Sciatic nerve (tissue), 2 donors: ENCODE measurements around the gene ZFP1. TPM values are rescaled to one million over a fixed set of nuclear protein-coding genes. Genes with fewer than 3 reads are reported as not detected.
A peak's percentile ranks its signal among the peaks of the same experiment; 100 is the strongest.
"Not testable (repeated sequence)": the region's sequence is repeated elsewhere in the genome, so short reads cannot be mapped to it uniquely, and the experiment has no call there.

Experiments used
- ATAC-seq: fragments of 200-7000 bp; cut with Tn5 transposase; one replicate; pipeline ENCODE4 v1.9.1; 2020; ENCODE audit warnings: mild to moderate bottlenecking, moderate library complexity
- DNase-seq: peaks from one replicate; pipeline ENCODE4 v3.0.0-alpha.2; 2020; ENCODE audit warnings: low spot score
- intact Hi-C: fragments of 100-400 bp; cut with DNase I; formaldehyde crosslinking; loops from one replicate; pipeline ENCODE4 v1.14.2; 2022
- total RNA-seq: library from RNA; stranded (reverse); fragmentation: NEBNext Ultra II Directional; extraction: Animal tissue kit (Norgen Biotek cat#: 25700); gene quantifications from one replicate; pipeline ENCODE4 v1.2.1, GENCODE V29; 2021
- donor health status: DM: no; HTN: no; CAD: no.
- donor health status: DM: no; HTN: no; CAD: no.

The ZFP1 gene
- total RNA-seq, 1 donor from 2014 or later = 19.0 TPM

DNA sequence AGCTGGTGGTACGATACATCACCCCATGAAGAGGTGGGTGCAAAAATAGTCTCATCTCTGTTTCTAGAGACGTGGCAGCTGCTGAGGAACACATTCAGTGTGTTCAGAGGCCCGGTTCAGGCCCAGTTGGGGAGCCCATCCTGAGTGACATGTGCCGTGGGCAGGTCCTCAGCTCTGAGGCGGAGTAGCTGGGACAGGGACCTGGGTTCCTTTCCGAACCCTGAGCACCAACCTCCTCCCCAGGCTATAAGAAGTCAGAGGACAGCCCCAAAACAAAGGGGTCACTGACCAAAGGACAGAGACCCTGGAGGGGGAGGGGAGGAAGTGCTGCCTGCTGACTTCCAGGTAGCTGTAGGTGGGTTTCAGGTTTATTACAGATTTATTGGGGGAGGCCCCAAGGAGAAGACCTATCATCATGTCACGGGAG lies 36.8 kb upstream of the ZFP1 start:
- no peak for DNase-seq
- peak; percentile 5 for ATAC-seq
- intact Hi-C loops = loop anchor here (2.0 kb wide), 1 partner anchor 113 kb away; the partner anchor contains the start of gene ZNRF1

DNA sequence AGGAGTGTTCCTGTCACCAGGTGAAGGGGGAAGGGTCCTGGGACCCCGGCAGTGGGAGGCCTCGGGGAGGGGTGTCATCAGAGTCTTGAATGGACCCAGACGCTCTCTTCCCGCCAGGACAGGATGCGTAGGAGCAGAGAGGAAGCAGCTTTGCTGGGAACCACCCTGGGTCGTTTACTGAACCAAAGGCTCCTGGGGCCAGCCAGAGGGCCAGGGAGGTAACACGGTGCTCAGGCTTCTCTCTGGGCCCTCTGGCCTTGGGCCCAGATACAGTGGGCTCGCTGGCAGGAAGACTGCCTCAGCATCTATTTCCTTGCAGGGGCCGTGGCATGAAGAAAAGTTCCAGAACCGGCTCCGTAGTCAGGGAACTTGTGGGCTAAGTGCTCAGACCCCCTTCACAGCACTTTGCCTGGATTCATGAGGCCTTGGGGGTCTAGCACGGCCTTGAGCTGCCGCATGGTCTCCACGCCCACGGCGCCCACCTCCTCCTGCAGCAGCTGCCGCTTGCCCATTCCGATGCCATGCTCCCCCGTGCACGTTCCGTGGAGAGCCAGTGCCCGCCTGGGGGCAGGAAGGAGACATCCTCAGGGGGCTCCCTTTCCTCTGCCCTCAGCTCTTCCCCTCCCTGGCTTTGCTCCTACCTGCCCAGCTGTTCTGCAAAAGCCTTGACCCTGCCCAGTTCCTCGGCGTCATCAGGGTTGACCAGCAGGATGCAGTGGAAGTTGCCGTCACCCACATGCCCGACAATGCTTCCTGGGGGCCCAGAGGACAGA lies 36.2 kb upstream of the ZFP1 start:
- DNase-seq (no peak), ATAC-seq (no peak)
- intact Hi-C loops = loop anchor here (2.0 kb wide), 1 partner anchor 113 kb away; the partner anchor contains the start of gene ZNRF1

DNA sequence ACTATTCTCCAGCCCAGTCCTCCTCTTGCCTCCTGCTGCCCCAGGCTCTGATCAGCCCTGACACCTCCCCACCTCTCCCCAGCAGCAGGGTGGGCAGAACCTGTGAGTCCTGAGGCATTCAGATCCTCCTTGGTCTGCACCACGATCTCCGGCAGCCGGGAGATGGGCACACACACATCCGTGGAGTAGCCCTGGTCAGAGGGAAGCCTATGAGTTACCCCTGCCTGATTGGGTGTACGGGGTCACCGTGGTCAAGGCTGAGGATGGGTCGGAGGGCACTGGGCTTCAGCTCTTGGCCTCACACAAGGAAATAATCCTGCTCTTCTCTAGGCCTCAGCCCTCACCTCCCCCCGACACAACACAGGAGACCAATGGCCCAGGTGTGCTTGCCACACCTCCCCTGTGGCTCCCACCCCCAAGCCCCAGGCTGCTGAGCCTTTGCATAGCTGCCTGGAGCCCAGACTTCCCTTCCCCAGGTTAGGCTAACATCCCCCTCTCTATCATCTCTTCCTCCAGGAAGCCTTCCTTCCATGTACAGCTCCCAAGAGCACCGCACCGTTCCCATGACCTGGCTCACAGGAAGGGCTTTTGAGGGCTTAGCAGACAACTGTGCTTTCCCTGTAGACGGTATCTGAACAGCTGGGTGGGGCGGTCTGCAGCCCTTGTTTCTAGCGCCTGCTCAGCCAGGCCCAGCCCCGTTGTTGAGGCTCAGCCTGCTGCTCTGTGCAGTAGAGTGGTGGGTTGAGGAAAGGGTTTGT lies 35.4 kb upstream of the ZFP1 start:
- ATAC-seq (no peak), DNase-seq (no peak)
- intact Hi-C loops = no loop called here

DNA sequence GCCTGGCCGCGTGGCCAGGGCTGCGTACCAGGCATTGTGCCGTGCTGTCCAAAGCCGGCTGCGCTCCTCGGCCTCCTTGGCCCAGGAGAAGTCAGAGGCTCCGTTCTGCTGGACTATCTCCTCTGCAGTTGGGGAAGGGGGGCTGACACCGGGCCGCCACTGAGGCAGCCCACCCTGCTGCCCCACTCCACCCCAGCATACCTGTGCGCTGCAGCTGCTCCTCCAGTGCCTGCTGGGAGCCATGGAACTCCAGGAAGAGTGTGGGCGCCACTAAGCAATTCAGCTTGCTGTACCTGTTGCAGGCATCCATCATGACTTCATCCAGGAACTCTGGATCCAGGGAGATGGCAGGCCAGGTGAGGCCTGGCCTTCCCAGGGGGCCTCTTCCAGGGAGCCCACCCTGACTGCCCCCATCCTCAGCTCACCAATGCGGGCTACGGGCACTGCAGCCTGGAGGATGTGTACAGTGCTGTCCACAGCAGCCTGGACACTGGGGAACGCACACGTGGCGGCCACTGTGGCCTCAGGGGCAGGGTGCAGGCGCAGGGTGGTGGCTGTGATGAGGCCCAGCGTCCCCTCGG lies 34.7 kb upstream of the ZFP1 start:
- ATAC-seq (no peak), DNase-seq (no peak)
- intact Hi-C loops = no loop called here

DNA sequence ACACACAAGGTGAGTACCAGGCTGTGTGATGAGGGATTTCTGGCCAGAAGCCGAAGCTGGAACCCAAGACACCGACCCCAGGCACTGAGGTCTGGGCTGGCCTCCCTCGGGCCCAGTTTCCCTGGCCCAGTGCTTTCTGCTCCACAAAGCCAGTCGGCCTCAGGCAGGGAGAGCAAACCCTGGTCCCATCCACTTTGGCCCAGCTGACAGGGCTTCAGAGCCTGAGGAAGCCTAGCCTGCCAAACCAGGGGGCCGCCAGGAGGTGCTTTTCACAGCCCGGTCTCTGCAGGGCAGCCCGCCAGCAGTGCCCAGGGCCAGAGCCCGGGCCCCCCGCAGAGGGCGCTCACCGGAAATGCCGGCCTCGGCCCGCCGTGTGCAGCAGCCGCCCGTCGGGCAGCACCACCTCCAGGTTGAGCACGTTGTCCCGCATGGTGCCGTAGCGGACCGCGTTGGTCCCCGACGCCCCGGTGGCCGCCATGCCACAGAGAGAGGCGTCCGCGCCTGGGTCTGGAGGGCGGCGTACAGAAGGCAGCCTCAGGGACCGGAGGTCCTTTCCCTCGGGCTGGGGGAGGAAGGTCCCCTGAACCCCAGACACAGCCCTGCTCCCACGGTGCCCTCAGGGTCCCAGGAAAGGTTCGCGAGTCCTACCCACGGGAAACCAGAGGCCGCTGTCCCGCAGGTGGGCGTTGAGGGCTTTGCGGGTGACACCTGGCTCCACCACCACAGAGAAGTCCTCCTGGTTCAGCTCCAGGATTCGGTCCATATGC lies 34.0 kb upstream of the ZFP1 start:
- DNase-seq = no peak
- ATAC-seq = no peak
- intact Hi-C loops = no loop called here

DNA sequence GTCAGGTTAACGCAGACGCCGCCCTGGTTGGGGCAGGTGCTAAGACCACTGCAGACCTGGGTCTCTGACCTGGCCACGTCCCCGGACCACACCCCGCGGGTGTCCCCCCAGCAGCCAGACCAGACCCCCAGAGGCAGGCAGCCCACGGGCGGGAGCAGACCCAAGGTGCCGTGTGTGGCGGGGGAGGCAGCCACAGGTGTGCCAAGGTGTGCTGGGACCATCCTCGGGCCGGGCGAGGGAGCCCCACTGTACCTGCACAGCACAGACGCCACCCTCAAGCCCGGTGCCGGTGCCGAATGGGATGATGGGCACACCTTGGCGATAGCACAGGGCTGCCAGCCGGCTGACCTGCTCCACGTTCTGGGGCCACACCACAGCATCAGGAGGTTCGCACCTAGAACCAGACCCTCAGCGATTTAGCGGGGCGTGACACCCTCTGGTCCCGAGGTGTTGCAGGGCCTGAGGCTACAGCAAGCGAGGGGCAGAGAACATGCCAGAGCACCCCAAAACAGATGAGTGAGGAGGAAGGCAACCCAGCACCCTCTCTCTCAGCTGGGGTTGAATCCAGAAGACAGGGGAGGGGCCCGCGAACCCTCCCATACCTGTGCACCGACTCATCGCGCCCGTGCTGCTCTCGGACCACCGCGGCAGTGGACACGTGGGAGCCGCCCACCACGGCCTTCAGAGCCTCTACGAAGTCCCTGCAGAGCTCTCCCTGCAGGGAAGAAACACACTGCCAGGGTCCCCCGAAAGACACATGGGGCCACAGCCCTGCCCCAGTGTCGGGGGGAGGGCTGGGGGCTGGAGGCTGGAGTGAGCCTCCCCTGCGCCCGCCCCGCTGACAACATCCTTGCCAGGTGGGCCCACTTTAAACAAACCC lies 33.1 kb upstream of the ZFP1 start:
- ATAC-seq = no peak
- intact Hi-C loops = no loop called here
- no peak for DNase-seq

DNA sequence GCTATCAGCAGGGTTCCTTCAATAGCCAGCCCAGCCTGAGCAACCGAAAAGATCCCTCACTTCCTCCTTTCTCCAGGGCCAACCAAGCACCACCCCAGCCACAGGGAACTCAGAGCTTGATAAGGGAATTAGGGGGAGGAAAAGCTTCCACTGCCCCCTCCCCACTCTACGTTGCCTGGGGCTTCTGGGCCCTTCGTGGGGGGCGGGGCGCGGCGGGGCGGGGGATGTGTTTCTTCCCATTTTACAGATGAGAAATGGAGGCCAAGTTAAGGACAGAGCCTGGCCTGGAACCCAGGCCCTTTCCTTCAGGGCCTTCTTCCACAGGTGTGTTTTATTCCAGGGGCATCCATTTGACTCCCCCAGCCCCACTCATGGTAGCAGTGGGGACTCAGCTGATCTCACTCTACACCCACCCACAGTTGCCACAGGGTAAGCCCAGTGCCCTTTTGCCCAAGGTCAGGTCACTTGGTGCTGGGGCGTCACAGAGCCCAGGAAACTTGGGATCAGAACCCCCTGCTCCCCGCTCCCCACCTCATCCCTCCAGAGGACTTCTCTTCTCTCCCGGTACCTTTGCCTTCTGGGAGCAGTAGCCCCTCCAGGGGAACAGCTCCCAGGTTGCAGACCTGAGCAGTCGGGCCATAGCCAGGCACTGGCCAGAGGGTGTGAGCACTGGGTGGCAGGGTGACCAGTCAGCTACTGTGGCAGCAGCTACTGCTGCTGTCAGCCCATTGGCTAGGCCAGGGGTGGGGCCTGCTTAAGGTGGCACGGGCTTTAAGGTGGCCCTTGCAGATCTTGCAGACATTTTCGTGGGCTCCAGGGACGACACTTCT lies 32.0 kb upstream of the ZFP1 start, which contains the start of gene LDHD:
LDHD (minus strand) TSS at position 700 of the 830 bp plus-strand sequence; CDS start at position 640, 60 bp downstream.
- peak; percentile 96 for ATAC-seq
- DNase-seq = peak; percentile 85
- intact Hi-C loops = no loop called here

DNA sequence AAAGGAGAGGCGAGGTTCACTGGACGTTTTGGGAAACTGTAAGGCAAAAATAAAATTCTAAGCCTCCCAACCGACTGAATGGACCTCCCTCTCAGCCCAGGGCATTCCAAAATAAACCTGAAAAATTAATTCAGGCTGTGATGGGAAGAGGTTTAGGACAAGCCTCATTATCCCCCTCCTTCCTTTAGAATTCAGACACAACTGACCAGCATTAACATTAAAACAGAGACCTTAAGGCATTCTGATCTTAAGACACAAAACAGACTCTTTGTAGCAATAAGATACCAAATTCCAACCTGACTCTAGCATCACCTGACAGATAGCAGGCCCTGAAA lies 31.4 kb upstream of the ZFP1 start:
- intact Hi-C loops = no loop called here
- DNase-seq (no peak), ATAC-seq (no peak)

DNA sequence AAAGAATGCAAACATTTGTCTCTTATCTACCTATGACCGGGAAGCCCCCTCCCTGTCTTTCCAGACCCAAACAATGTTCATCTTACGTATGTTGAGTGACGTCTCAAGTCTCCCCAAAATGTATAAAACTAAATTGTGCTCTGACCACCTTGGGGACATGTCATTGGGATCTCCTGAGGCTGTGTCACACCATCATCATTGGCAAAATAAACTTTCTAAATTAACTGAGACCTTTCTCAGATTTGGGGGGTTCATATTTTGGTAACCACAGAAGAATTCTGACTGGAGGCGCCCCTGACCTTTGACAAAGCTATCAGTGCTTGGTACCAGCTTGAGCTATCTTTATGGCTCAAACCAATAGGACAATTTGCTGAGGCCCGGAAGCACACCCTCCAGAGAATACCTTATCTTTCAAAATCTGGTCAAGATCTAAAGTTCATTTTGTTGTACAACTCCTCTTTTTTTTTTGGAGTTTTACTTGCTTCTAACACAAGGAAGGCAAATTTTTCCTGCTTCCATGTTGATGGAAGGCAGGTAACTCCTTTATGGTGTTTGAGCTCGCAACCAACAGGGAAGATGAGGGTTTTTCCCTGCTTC lies 29.3 kb upstream of the ZFP1 start:
- intact Hi-C loops = no loop called here
- no peak for DNase-seq
- ATAC-seq = no peak

DNA sequence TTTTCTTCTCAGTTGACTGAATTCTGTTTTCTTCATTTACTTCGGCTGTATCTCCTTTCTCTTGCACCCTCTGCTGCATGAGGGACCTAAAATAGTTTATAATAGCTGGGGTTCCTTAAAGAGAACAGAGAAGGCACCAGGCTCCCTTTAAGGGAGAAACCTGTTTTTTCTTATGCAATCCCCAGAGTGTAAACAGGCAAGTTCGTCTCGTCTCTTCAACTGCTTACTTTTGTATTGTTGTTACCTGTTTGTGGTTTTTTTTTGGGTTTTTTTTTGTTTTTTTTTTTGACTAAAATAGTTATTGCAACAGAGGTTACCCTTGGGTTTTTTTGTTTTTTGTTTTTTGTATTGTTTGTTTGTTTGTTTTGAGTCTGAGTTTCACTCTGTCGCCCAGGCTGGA lies 28.1 kb upstream of the ZFP1 start:
- ATAC-seq = no peak
- intact Hi-C loops = no loop called here
- DNase-seq = no peak

DNA sequence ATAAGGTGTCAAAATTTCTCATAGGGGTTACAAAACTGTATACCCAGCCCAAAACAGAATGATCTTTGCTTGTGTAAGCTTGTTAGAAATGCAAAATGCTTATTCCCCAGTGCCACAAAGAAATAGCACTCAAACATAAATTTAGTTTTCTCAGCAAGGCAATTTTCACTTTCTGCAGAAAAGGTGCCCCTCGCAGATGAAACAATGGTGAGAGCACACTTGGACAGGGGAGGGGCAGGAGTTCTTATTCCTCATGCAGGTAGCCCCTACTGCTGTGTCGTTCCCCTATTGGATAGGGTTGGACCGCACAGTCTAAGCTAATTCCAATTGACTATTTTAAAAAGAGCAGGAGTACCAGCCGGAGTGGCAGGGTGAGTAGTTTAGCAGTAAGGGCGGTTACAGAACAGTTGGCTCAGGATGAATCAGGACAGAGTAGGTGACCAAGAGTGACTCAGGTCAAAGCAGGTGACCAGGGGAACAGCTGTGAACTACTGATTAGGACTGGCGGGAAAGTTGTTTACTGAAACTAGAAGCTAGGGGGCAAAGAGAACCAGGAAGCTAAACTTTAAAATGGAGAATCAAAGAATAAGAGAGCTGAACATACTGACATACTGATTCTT lies 26.3 kb upstream of the ZFP1 start:
- DNase-seq (no peak), ATAC-seq (no peak)
- intact Hi-C loops = no loop called here

DNA sequence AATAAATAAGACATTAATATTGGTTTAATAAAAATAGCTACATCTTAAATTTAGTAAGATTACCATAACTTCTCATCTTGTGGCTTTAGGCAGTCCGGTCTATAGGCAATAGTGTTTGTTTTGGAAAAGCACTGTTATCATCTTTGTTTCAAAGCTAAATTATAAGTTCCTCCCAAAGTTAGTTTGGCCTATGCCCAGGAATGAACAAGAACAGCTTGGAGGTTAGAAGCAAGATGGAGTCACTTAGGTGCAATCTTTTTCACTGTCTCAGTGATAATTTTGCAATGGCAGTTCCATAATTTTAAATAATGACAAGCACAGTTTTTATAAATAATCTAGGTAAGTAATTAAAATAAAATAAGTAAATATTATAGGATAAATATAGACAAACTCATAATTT lies 25.7 kb upstream of the ZFP1 start:
- DNase-seq (no peak), ATAC-seq (no peak)
- intact Hi-C loops = no loop called here

DNA sequence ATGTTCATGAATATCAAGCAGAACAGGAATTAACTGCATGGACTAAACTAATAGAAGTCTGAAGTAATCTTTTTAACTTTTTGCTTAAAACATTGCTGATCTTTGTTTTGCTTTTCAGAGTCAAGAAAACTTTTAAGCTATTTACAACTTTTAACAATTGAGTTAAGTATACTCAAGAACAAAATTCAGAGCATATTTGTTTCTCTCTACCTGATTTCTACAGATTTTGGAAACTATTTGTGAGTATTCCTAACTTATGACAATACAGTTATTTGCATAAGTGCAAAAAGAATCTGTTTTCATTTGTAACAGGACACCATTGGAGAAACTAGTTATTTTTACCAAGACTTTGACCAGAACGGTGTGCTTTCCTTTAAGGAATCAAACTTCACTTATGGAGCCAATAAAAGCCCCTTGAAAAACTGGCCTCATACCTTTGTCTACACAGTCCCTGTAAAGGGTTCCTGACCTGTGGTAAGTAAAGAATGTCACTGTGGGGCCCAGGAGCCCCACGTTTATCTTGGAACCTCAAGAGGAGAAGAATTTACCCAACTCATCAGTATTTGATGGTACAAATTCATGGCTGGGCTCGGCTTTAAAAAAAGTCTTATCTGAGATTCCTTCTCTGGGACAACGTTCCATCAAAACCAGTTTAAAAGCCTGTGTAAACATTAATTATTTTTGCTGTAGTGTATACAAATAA lies 20.5 kb upstream of the ZFP1 start:
- intact Hi-C loops = no loop called here
- no peak for DNase-seq
- ATAC-seq = no peak

DNA sequence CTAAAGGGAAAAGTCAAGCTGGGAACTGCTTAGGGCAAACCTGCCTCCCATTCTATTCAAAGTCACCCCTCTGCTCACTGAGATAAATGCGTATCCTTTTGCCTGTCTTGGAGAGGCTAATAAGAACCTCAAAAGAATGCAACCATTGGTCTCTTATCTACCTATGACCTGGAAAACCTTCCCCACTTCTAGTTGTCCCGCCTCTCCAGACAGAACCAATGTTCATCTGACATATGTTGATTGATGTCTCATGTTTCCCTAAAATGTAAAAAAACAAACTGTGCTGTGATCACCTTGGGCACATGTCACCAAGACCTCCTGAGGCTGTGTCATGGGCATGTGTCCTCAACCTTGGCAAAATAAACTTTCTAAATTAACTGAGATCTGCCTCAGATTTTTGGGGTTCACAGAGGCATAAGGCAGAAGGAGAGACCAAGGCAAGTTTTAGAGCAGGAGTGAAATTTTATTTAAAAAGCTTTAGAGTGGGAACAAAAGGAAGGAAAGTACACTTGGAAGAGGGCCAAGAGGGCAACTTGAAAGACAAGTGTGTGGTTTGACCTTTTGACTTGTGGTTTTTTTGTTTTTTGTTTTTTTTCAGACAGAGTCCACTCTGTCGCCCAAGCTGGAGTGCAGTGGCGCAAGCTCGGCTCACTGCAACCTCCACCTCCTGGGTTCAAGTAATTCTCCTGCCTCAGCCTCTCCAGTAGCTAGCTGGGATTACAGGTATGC lies 18.7 kb upstream of the ZFP1 start:
- intact Hi-C loops = not testable (repeated sequence)

DNA sequence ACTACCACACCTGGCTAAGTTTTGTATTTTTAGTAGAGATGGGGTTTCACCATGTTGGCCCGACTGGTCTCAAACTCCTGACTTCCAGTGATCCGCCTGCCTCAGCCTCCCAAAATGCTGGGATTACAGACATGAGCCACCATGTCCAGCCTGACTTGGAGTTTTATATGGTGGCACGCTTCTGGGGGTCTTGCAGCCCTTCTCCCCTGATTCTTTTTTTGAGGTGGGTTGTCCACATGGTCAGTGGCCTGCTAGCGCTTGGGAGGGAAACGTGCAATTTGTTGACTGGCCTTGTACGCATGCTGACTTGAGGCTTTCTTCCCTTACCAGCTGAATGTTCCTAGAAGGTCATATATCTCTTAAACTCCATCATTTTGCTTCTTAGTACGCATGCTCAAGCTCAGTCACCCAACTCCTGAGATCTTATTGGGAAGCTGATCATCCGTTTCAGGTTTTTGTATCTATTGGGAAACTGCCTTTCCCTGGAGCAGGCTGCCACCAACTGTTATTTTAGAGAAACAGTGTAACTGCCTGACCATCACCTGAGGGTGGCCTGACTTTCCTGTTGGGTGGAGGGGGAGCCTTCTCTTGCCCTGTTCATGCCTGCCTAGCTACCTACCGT lies 18.1 kb upstream of the ZFP1 start:
- intact Hi-C loops = no loop called here
- DNase-seq (no peak), ATAC-seq (peak; percentile 38)

More for the DNA sequence above, 18.7 kb upstream of the ZFP1 start:
- not testable (repeated sequence) for DNase-seq, ATAC-seq
